IPS-18c (cell line): ENCODE results near the gene INO80E.
A peak's percentile ranks its signal among the peaks of the same experiment; 100 is the strongest.
"Not testable (repeated sequence)": the region's sequence is repeated elsewhere in the genome, so short reads cannot be mapped to it uniquely, and the experiment has no call there.

Experiments used
- H3K4me3 ChIP-seq: 2 replicates; pipeline ENCODE4 v1.7.0; 2013; ENCODE audit warnings: low read depth, mild to moderate bottlenecking, low read length, moderate library complexity; ENCODE audit not compliant: insufficient read depth
- H3K9me3 ChIP-seq: one replicate; pipeline ENCODE4 v1.6.1; 2013; ENCODE audit warnings: mild to moderate bottlenecking, low read length, moderate library complexity; ENCODE audit not compliant: control insufficient read depth, insufficient read depth

The INO80E gene

DNA sequence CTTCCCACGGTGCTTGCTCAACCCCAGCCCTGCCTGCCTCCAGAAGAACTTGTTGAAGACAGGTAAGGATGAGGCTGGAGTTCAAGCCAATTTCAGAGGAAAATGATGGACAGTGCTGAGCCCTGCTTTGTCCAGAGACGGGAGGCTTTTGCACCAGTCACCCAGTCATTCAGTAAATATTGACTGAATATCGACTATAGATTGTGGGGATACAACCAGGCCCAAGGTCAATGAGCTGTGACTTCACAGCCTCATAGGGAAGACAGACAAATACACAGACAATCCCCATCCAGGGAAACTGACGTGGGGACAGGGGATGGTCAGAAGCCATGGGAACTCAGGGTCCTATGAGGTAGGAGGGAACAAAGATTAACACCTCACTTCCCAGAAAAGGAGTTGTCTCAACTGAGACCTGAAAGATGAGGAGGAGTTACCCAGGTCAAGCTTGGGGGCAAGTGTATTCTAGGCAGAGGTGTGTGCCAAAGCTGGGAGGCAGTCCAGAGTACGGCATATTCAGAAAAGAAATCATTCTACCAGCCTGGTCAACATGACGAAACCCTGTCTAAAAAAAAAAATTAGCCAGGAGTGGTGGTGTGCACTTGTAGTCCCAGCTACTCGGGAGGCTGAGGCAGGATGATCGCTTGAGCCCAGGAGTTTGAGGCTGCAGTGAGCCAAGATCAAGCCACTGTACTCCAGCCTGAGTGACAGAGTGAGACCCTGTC is 20.7 kb downstream of the INO80E start:
- H3K4me3 ChIP-seq, result no peak overlapping the region

GRCh38 chr16:30017277-30017656 is 21.2 kb downstream of the INO80E start:
- Histone ChIP-seq H3K4me3 (no peak overlapping the region), H3K9me3 (no peaks in the 10 kb centered on the region)

More for the DNA sequence above, 20.7 kb downstream of the INO80E start:
- no peaks in the 10 kb centered on the region for H3K9me3 ChIP-seq

- H3K9me3 ChIP-seq, H3K4me3 ChIP-seq: not testable (repeated sequence)
Observed at GRCh38 chr16:30017937-30018336, 21.9 kb downstream of the INO80E start.

DNA sequence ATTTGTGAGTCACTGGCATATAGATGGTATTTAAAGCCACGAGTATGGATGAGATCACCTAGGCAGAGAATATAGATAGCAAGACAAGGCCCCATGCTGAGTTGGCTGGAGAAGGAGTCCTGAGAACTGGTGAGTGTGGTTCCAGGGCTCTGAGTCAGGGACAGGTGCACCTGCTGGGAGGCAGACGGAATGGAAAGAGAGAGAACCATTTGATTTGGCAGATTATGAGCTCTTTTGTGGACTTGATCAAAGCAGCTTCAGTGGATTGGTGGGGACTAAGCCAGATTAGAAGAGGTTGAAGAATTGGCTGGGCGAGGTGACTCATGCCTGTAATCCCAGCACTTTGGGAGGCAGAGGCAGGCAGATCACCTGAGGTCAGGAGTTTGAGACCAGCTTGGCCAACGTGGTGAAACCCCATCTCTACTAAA is 22.7 kb downstream of the INO80E start:
- no peaks in the 10 kb centered on the region for H3K9me3 ChIP-seq
- no peak overlapping the region for H3K4me3 ChIP-seq

DNA sequence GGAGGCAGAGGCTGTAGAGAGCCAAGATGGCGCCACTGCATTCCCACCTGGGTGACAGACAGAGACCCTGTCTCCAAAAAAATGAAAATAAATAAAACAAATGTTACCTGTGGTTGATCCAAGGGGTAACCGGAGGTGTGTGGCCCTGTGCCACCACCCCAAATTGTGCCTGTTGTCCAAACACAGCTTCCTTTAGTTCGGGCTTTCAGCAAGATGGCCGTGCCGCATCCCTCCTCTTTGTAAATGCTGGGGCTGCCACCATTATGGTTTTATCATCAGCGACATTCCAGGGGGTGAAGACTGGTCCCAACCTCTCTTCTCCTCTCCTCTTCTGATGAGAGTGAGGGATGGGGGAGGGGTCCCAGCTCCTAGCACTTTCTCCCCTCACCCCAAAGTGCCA is 26.8 kb downstream of the INO80E start, which contains the start of gene C16orf92:
Gene C16orf92, plus strand, starts transcription at position 312 of the 400 bp plus-strand sequence. CDS start 143 bp downstream, outside the sequence.
- H3K9me3 ChIP-seq, result no peaks in the 10 kb centered on the region
- no peak within 1 kb of the TSS for H3K4me3 ChIP-seq

DNA sequence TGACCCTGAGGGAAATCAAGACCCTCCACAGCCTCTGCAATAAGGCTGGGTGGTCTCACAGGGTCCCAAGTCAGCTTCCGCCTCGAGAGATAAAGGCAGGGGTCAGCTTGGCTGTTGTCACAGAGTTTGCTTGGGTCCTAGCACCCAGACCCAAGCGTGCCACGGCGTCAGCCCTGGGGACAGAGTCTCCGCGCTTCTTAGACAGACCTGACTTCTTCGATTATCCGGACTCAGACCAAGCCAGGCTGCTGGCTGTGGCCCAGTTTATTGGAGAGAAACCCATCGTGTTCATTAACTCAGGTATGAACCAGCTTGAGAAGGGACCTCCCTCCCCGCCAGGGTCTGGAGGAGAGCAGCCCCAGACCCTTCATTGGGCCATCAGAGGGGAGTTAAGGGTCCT is 27.5 kb downstream of the INO80E start:
- Histone ChIP-seq H3K4me3 (no peak overlapping the region), H3K9me3 (no peaks in the 10 kb centered on the region)

GRCh38 chr16:30024451-30024850 is 28.4 kb downstream of the INO80E start:
- Histone ChIP-seq H3K4me3 (no peak overlapping the region), H3K9me3 (no peaks in the 10 kb centered on the region)

DNA sequence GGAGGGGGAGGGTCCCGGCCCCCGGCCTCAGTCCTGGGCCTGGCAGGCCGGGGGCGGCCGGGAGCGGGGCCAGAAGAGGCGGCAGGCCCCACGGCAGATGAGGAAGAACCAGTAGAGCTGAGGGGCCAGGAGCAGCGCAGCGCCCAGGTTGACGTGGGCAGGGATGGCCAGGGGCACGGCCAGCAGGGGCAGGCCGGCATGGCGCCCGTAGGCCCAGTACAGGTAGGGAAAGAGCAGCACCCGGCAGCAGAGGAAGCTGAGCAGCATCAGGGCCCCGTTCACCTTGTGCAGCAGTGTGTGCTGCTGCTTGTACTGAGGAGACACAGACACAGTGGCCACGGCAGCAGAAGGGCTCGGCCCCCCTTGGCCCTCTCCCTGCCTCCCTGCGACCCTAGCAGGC is 29.1 kb downstream of the INO80E start:
- Histone ChIP-seq H3K4me3 (no peak overlapping the region), H3K9me3 (no peaks in the 10 kb centered on the region)

GRCh38 chr16:30025574-30025973 is 29.5 kb downstream of the INO80E start:
- Histone ChIP-seq H3K9me3 (no peaks in the 10 kb centered on the region), H3K4me3 (no peak overlapping the region)

- Histone ChIP-seq H3K4me3 (no peak overlapping the region), H3K9me3 (no peaks in the 10 kb centered on the region)
Observed at GRCh38 chr16:30026449-30026848, 30.4 kb downstream of the INO80E start.

GRCh38 chr16:30027588-30028437 is 31.8 kb downstream of the INO80E start:
- H3K4me3 ChIP-seq, result no peak overlapping the region

DNA sequence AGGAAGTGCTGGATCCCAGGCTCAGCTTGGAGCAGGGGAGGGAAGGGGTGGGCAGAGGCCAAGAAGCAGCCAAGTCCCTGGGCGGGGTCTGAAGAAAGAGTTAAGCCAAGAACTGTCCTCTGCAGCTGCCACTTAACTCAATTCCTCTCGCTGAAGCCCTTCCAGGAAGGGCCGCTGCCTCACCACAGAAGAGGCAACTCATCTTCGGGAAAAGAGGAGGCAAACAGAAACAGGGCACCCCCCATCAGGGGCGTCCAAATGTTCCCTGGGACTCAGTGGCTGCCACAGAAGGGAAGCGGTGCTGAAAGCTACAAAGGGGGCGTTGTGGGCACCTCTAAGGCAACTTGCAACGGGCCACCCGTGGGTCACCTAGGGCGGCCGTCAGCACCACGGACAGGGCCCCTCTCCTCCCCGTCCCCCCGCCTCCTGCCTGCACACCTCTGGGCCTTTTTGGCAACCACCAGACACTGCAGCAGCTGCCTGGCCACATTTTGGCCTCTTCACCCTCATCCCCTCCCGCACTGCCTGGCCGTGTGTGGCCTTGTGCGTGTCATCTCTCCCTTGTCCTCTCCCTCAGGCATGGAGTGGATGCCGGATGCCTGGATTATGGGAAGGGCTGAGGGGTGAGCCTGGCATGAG is 32.5 kb downstream of the INO80E start:
- no peak overlapping the region for H3K4me3 ChIP-seq
- H3K9me3 ChIP-seq, result no peaks in the 10 kb centered on the region

More at GRCh38 chr16:30027588-30028437, 31.8 kb downstream of the INO80E start:
- H3K9me3 ChIP-seq, result no peaks in the 10 kb centered on the region

DNA sequence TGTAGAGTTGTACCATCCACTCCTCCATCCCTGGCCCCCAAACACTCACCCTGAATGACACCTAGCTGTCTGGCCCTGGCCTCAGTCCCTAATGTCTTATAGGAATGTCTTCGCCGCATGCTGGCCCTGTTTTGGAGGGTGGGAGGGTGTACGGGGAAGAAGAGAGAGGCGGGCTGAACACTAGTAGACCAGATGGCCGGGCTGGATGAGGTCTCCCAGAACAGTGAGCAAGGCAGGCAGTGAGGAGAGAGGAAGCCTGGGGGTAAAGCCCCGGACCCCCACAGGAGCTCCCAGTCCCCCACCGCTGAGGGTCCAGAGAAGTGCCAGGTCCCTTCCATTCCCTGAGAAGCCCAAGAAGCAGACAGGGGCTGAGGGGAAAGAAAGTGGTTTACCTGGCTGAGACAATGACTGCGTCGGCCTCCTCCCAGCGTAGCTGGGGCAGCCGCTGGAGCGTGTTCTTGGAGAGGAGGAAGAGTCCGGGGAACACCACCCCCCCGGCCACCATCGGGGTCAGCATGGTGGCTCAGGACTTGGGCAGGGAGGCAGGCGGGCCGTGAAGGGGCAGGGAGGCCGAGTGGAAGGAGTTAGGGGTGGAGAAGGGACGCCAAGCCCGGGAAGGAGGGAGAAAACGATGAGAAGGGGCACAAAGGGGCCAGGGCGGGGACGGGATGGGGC is 34.1 kb downstream of the INO80E start:
- Histone ChIP-seq H3K4me3 (peak overlapping the region; percentile 59), H3K9me3 (no peaks in the 10 kb centered on the region)

- Histone ChIP-seq H3K9me3 (no peaks in the 10 kb centered on the region), H3K4me3 (peak within 1 kb of the TSS; percentile 59)
Observed at GRCh38 chr16:30030841-30031413, 34.9 kb downstream of the INO80E start, which contains the start of gene TLCD3B. TSS of gene TLCD3B (minus strand) at chr16:30031271. CDS start at chr16:30030527, 744 bp downstream.

DNA sequence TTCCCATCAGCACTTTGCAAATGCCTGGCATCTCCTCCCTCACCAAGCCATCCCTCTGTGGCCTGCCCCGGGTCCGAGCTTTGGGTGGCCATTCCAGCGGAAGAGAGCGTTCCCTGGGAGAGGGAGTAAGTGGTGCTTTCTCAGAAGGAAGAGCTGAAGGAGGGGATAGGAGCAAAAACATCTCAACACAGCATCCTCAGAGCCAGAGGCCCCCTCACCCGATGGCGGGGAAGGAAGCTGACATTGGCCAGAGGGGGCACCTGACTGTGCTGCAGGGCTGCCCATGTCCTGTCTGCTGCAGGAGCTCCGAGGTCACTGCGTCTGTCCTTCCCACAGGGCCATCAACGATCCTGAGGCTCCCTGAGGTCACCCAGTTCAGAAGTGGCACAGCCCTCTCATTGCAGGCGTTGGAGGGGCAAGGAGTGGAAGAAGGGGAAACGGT is 35.5 kb downstream of the INO80E start:
- Histone ChIP-seq H3K9me3 (no peaks in the 10 kb centered on the region), H3K4me3 (peak overlapping the region; percentile 59)

DNA sequence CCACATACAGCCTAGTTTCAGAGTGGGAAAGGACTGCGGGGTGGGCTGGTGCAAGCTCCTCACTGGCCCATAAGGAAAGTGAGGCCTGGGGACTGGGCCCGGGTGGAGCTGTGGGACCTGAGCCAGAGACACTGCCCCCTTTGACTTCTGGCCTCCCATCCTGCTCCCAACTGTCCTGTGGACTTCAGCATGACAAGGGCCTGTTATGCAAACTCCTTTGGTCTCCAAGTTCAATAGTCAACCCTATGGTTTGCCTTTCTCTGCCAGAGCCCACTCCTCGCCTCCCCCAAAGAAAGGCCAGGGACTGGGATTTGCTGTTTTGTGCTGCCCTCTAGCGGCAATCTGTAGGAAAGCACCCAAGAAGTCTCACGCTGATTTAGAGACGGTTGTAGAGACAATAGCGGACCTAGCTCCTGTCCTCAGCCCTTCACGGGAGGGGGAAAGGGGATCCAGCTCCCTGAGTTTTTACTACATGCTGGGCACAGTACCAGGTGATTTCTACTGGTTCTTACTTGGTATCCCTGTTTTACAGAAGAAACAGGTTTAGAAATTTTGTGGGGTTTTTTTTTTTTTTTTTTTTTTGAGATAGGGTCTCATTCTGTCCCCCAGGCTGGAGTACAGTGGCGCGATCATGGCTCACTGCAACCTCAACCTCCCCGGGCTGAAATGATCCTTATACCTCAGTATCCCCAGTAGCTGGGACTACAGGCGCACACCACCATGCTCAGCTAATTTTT is 36.2 kb downstream of the INO80E start:
- no peaks in the 10 kb centered on the region for H3K9me3 ChIP-seq
- H3K4me3 ChIP-seq, result no peak overlapping the region
